Heart right ventricle (tissue), 16 donors: ENCODE results near the gene SHROOM3. TPM values are rescaled to one million over a fixed set of nuclear protein-coding genes. Genes with fewer than 3 reads are reported as not detected.

Source experiments
- ATAC-seq, 8 donors: fragments of 200-7000 bp; cut with Tn5 transposase; one replicate each; pipeline ENCODE4 v1.9.1; 2020; ENCODE audit warnings: mild to moderate bottlenecking in 8 of 8, moderate library complexity in 8 of 8, moderate number of reproducible peaks in 1 of 8
- DNase-seq, 2 donors: peaks; one replicate each; pipeline ENCODE4 v3.0.0-alpha.2; 2020
- H3K27ac ChIP-seq, 10 donors: fragments of 200-600 bp; sonication (generic) in 2 of 10; one replicate each; pipeline versions ENCODE4 v1.5.0 to v1.8.0; 2020 to 2022; ENCODE audit warnings: mild to moderate bottlenecking in 3 of 10
- H3K27me3 ChIP-seq, 7 donors: fragments of 200-600 bp; one replicate each; pipeline ENCODE4 v1.8.0; 2021 to 2022; ENCODE audit warnings: mild to moderate bottlenecking in 2 of 7
- H3K36me3 ChIP-seq, 9 donors: fragments of 200-600 bp; sonication (generic) in 1 of 9; one replicate each; pipeline versions ENCODE4 v1.5.0 to v1.8.0; 2020 to 2022; ENCODE audit warnings: mild to moderate bottlenecking in 2 of 9
- H3K4me1 ChIP-seq, 9 donors: fragments of 200-600 bp; sonication (generic) in 1 of 9; one replicate each; pipeline versions ENCODE4 v1.5.0 to v1.8.0; 2020 to 2022; ENCODE audit warnings: mild to moderate bottlenecking in 4 of 9
- H3K4me3 ChIP-seq, 10 donors: fragments of 200-600 bp; sonication (generic) in 2 of 10; one replicate each; pipeline versions ENCODE4 v1.5.0 to v1.8.0; 2020 to 2022; ENCODE audit warnings: mild to moderate bottlenecking in 7 of 10, moderate library complexity in 2 of 10
- H3K9me3 ChIP-seq, 11 donors: fragments of 200-600 bp in 10 of 11; sonication (generic) in 2 of 11; one replicate each; pipeline versions ENCODE4 v1.5.0 to v1.8.0; 2013 to 2022; ENCODE audit warnings: mild to moderate bottlenecking in 2 of 11, control low read depth in 1 of 11, moderate library complexity in 1 of 11
- CTCF ChIP-seq, 9 donors: fragments of 200-600 bp; sonication (generic) in 2 of 9; IDR thresholded peaks; one replicate each; pipeline versions ENCODE4 v1.5.0 to v1.8.0; 2021 to 2022; ENCODE audit warnings: antibody characterized with exemption in 9 of 9, mild to moderate bottlenecking in 5 of 9, moderate library complexity in 1 of 9
- WGBS, 2 donors: extraction: QIAGEN DNeasy Blood & Tissue Kit; methylation state at CpG; one replicate each; pipeline ENCODE4 v1.1.7; 2013; ENCODE audit warnings: inconsistent platforms in 1 of 2; 5-methylcytosine and 5-hydroxymethylcytosine counted together
- intact Hi-C, 10 donors: fragments of 100-400 bp; cut with DNase I; formaldehyde crosslinking; loops; one replicate each; pipeline versions ENCODE4 v1.11.1 to v1.14.2; 2022
- polyA plus RNA-seq, 2 donors: library from polyadenylated mRNA; stranded (reverse); fragments of 200-250 nt; gene quantifications; one replicate each; pipeline ENCODE4 v1.2.3, GENCODE V29; 2013
- total RNA-seq, 10 donors: library from RNA; stranded (reverse); fragmentation: NEBNext Ultra II Directional in 3 of 10; extraction: Animal tissue kit (Norgen Biotek cat#: 25700) in 3 of 10; gene quantifications; one replicate each; pipeline versions ENCODE4 v1.2.1 to v1.2.4, GENCODE V29; 2021 to 2023
- donor health status: Arrhythmogenic right ventricular cardiomyopathy.
- donor health status: ischemic (EF 13 %, LVEDD 7.1; RV severe dilation, severe dysfunction).
- donor health status: healthy with polysubstance abuse.
- donor health status: DM: no; HTN: yes; CAD: no.
- donor health status: DM: no; HTN: no; CAD: no.
- donor health status: ischemic (EF 25% LVEDD 6.9; RV normal size, moderate dysfunction).
- donor health status: ischemic (EF 25% LVEDD 5.7; RV mildly dilated, moderate dysfunction).
- donor health status: healthy.
- donor health status: DM: yes; HTN: yes; CAD: no.
- donor health status: Ischemic cardiomyopathy.
- donor health status: ischemic (EF 35%, LVEDD 5.7; RV mildly dilated, moderate dysfunction).
- donor health status: nonischemic (EF 11% LVEDD 7.7; RV severe dilation, severe dysfunction).
- donor health status: DM: yes; HTN: yes; CAD: no.
- donor health status: PGD.
- donor health status: ischemic (EF 29% LVEDD 5.4; RV normal size, mild dysfunction).
- donor health status: nonischemic (EF 23%, LVEDD 6.1; RV moderate dilation, normal function).

SHROOM3 gene
- total and polyA plus RNA-seq, 12 donors = 1.7 to 33.3 (median 15.9) TPM

DNA sequence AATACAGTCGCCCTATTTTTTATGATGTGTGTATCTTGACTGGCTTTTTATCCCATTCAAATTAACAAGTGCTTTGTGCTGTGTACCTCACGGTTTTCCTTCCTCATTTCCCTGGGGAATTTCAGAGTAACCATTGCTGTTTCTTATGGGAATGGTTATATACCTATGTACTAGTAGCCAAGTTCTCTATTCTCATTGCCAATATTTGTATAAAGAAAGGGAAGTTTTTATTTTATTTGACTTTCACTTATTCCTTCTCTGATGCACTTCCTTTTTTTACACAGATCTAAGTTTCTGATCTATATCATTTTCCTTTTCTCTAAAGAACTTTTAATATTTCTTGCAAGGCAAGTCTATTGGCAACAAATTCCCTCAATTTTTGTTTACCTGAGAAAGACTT, 281.6 kb downstream of the SHROOM3 start:
- intact Hi-C loops = no loop called here
- WGBS, 2 donors = 68 to 77% methylated on average over 2 of the region's 2 CpGs
- ATAC-seq = no peak

GRCh38 chr4:76717431-76717830, 282.4 kb downstream of the SHROOM3 start:
- ATAC-seq (no peak), DNase-seq (no peak)
- intact Hi-C loops = no loop called here
- no peak overlapping the region for H3K4me3 ChIP-seq
- H3K36me3 ChIP-seq = no peaks in the 10 kb centered on the region
- peaks cover 0 to 16% (median 0%) of the 10 kb centered on the region in 9 donors for H3K4me1 ChIP-seq
- H3K9me3 ChIP-seq = no peaks in the 10 kb centered on the region
- peaks cover 0 to 5% (median 0%) of the 10 kb centered on the region in 7 donors for H3K27me3 ChIP-seq
- WGBS, 2 donors = 90 to 95% methylated on average over 1 of the region's 1 CpG
- TF ChIP-seq CTCF (IDR thresholded peaks at IDR 0.05) = no peak
- H3K27ac ChIP-seq = no peak overlapping the region

More for the DNA sequence above, 281.6 kb downstream of the SHROOM3 start:
- Histone ChIP-seq H3K4me3 (no peak overlapping the region), H3K27me3 (peaks cover 0 to 5% (median 0%) of the 10 kb centered on the region in 7 donors), H3K36me3 (no peaks in the 10 kb centered on the region), H3K4me1 (peaks cover 0 to 16% (median 0%) of the 10 kb centered on the region in 9 donors), H3K27ac (no peak overlapping the region), H3K9me3 (no peaks in the 10 kb centered on the region)
- no peak for TF ChIP-seq CTCF (IDR thresholded peaks at IDR 0.05)
- DNase-seq = no peak

DNA sequence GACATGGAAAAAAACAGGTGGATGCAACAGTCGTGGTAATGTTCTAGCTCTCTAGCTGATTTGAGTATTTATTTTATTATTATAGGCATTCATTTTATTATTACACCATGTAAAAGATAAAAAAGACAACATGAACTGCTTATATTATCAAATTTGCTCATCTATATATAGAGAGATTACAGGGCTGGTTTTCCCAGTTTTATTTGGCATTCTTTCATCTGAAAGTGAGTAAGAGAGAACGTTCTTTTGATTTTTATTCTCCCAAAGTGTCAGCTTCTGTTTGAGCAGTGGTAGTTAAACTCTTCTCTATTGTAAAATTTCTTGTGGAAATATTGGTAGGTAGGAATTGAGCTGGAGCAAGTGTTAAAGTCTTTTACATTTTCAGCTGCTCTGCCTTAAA, 283.0 kb downstream of the SHROOM3 start:
- Histone ChIP-seq H3K4me1 (peaks cover 0 to 20% (median 0%) of the 10 kb centered on the region in 9 donors), H3K27me3 (peaks cover 0 to 5% (median 0%) of the 10 kb centered on the region in 7 donors), H3K9me3 (no peaks in the 10 kb centered on the region), H3K36me3 (no peaks in the 10 kb centered on the region), H3K27ac (no peak overlapping the region), H3K4me3 (no peak overlapping the region)
- DNase-seq (no peak), ATAC-seq (no peak)
- 78 to 81% methylated on average over 2 of the region's 2 CpGs for WGBS, 2 donors
- intact Hi-C loops = no loop called here
- TF ChIP-seq CTCF (IDR thresholded peaks at IDR 0.05) = no peak

DNA sequence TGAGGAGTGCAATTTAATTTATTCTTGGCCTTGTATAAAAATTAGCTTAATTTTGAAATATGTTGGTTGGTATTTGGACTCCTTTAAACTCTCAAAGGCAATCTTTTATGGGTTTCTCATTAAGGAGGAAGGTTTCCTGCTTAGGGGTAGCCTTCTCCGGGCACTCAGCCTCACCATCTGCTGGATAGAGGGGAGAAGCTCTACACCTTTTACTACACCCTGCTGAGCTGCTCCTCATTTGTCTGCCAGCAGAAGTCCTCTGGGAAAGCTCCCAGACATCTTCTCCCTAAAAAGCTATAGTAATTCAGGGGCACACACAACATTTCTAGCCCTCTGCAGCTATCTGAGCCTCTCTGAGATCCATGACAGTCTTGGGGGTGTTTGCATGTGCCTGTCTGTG, 283.8 kb downstream of the SHROOM3 start:
- intact Hi-C loops = no loop called here
- H3K4me1 ChIP-seq = peaks cover 0 to 28% (median 3%) of the 10 kb centered on the region in 9 donors

More for the DNA sequence above, 283.8 kb downstream of the SHROOM3 start:
- Histone ChIP-seq H3K36me3 (no peaks in the 10 kb centered on the region), H3K4me3 (no peak overlapping the region), H3K27ac (no peak overlapping the region), H3K27me3 (peaks cover 0 to 2% (median 0%) of the 10 kb centered on the region in 7 donors), H3K9me3 (no peaks in the 10 kb centered on the region)
- no peak for TF ChIP-seq CTCF (IDR thresholded peaks at IDR 0.05)
- no peak for DNase-seq
- WGBS, 2 donors = 82 to 83% methylated on average over 1 of the region's 1 CpG
- ATAC-seq = no peak
